GM18861 (cell line): Measurements from ENCODE around the gene MTFR1L.
"Not testable (repeated sequence)": the region's sequence is repeated elsewhere in the genome, so short reads cannot be mapped to it uniquely, and the experiment has no call there.

ENCODE experiments used
- ATAC-seq: cut with Tn5 transposase; IDR thresholded peaks from one replicate; pipeline ENCODE4 v1.9.1; 2021; ENCODE audit not compliant: unreplicated experiment

Gene MTFR1L

GRCh38 chr1:25821630-25822091 lies 1.9 kb downstream of the MTFR1L start:
- no peak for ATAC-seq

DNA sequence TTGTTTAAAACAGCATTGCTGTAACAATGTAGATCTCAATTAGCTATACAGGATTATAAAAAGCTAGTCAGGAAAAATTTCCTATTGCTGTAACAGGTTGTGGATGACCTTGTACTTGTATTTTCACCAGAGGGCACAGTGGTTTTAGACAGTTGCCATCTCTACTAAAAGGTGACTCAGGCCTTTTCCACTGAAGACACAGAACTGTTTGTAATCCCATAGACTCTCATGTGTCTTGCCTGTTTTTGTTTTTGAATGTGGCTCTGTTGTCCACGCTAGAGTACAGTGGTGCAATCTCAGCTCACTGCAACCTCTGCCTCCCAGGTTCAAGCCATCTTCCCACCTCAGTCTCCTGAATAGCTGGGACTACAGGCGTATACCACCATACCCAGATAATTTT lies 5.9 kb downstream of the MTFR1L start:
- ATAC-seq = no peak

GRCh38 chr1:25826571-25826970 lies 6.8 kb downstream of the MTFR1L start:
- ATAC-seq = no peak

- no peak for ATAC-seq
These were observed 8.7 kb downstream of the MTFR1L start for GRCh38 chr1:25828491-25828890.

DNA sequence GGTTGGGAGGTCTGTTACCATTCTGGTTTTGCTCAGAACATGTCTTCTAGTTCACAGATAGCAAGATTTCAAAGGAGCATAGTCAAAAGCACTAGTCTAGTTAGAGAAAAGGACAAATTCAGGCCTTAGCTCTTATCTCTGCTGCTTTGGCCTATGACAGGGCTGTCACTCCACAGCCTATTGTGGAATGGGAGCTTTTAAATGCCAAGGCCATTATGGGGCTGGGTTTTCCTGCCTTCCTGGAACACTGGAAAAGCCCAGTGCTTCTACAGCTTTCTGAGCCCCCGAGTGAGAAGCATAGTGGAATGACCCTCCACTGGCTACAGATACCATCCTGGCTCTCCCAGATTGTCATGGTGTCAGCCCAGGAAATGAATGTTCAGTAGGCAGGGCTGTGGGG lies 9.3 kb downstream of the MTFR1L start:
- ATAC-seq = no peak

DNA sequence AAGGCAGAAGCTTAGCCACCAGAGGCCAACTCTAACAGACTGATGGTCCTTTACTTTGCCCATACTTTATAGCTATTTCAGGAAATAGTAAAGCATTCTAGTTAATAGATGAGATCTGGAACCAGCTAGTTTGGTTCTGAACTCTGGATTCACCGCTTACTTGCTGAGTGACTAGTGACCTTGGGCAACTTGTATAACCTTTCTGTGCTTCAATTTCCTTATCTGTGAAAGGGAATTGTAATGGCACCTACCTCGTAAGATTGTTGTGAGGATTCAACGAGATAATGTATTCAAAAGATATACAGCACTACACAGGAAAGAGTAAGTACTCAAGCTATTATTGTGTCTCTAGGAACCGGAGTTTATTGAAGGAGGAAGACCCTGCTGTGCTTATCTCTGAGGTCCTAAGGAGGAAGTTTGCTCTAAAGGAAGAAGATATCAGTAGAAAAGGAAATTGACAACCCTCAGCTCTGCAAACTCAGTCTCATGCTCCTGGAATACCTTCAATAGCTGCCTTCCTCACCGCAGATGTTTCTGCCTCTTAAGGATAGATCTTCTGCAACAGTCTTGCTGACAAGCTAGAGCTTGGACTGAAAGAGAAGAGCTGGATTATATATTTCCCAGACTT lies 11.9 kb downstream of the MTFR1L start:
- no peak for ATAC-seq

DNA sequence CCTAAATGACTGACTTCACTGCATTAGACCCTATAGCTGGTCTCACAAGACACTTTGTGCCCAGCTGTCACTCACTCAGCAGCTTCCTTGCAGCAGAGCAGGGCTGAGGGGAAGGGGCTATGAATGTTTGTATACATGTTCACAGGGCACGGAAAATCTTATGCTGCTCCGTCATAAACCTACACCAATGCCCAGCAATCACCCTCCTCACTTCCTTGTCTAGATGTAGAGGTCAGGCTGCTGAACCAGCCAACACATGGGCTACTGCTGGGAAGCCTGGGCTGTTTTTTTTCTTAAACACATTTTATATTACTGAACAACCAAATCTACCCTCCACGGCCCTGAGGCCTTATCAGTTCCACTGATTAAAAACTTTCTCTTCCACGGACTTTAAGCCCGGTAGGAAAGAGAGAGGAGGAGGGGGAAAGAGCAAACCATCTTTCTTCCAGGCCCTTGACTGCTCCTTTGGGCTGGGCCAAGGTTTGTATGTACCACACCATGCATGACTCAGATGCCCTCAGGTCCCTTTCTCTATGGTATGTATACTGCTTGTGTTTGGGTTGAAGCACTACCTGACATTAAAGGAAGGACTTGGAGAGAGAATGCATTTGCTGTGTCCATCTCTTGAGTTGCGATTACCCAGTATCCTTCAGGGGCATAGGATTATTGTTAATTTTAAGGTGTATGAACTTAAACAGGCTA lies 12.7 kb downstream of the MTFR1L start:
- no peak for ATAC-seq

GRCh38 chr1:25833158-25833557 lies 13.4 kb downstream of the MTFR1L start:
- no peak for ATAC-seq

- ATAC-seq = no peak
These were observed 15.1 kb downstream of the MTFR1L start for GRCh38 chr1:25834894-25835293.

- ATAC-seq = no peak
These were observed 16.9 kb downstream of the MTFR1L start for GRCh38 chr1:25836695-25837094.

GRCh38 chr1:25837262-25837875 lies 17.6 kb downstream of the MTFR1L start:
- no peak for ATAC-seq

- ATAC-seq = not testable (repeated sequence)
These were observed 20.1 kb downstream of the MTFR1L start for GRCh38 chr1:25839808-25840207.

DNA sequence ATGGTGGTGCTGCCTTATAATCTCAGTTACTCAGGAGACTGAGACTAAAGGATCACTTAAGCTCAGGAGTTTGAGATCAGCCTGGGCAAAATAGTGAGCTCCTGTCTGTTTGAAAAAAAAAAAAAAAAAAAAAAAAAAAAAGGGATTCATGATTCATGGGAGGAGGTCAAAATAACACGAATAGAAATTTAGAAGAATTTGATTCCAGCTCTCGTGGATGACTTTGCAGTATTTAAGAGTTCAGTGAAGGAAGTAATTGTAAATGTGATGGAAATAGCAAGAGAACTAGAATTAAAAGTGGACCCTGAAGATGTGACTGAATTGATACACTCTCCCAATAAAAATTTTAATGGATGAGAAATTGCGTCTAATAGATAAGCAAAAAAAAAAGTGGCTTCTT lies 23.7 kb downstream of the MTFR1L start:
- no peak for ATAC-seq

- ATAC-seq = no peak
These were observed 25.0 kb downstream of the MTFR1L start for GRCh38 chr1:25844536-25845337.

DNA sequence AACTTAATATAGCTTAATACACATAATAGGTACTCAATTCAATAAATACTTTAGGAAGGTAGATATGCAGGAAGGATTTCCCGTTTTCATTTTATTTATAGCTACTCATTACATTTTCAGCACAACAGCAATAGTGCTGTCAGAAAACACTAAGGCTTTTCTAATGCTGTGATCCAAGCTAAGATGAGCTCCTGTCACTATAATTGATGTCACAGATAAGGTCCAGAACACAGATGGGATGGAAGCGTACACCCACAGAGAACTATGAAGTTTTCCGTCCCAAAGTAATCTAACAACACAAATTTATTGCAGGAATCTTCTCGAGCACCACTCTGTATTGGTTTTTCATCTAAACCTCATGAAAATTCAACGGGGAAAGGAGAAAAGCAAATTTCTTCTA lies 25.9 kb downstream of the MTFR1L start:
- no peak for ATAC-seq

DNA sequence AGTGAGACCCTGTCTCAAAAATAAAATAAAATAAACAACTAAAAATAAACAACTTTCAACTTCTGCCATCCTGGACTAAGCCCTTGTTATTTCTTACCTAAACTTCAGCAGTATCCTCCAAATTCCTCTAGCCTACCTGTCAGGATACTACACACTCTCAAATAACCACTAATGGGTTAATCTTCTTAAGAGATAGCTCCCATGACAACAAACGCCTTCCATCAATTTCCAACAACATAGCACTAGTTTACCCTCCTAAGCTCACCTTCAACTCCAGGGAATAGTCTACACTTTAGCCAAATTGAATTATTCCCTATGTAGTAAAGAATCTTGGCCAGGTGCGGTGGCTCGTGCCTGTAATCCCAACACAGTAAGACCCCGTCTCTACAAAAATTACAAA lies 28.2 kb downstream of the MTFR1L start:
- no peak for ATAC-seq

- ATAC-seq = no peak
These were observed 28.8 kb downstream of the MTFR1L start for GRCh38 chr1:25848531-25848930.

DNA sequence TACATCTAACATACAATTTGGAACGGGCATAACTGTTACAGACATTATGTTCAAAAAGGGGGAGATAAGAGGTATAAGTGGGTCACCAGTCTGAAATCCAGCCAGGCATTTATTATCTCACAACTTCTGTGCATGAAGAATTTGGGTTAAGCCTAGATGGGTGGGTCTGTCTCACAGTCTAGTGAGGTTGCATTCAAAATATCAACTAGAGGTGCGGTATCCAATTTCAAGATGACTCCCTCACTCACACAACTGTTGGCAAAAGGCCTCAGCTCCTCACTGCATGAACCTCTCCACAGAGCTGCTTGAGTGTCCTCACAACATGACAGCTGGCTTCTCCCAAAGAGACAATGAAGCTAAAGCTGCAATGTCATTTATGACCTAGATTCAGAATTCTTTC lies 34.8 kb downstream of the MTFR1L start:
- no peak for ATAC-seq

GRCh38 chr1:25856856-25857255 lies 37.1 kb downstream of the MTFR1L start:
- no peak for ATAC-seq

GRCh38 chr1:25858494-25858893 lies 38.7 kb downstream of the MTFR1L start:
- no peak for ATAC-seq
